DMS 273 treated with DMSO at 0.1 percent for 48 hours (cell line): ENCODE data around the gene AVP.

Experiments used
- DNase-seq: peaks from one replicate; lab custom pipeline; 2025; lab: John Stamatoyannopoulos, UW

Gene AVP

DNA sequence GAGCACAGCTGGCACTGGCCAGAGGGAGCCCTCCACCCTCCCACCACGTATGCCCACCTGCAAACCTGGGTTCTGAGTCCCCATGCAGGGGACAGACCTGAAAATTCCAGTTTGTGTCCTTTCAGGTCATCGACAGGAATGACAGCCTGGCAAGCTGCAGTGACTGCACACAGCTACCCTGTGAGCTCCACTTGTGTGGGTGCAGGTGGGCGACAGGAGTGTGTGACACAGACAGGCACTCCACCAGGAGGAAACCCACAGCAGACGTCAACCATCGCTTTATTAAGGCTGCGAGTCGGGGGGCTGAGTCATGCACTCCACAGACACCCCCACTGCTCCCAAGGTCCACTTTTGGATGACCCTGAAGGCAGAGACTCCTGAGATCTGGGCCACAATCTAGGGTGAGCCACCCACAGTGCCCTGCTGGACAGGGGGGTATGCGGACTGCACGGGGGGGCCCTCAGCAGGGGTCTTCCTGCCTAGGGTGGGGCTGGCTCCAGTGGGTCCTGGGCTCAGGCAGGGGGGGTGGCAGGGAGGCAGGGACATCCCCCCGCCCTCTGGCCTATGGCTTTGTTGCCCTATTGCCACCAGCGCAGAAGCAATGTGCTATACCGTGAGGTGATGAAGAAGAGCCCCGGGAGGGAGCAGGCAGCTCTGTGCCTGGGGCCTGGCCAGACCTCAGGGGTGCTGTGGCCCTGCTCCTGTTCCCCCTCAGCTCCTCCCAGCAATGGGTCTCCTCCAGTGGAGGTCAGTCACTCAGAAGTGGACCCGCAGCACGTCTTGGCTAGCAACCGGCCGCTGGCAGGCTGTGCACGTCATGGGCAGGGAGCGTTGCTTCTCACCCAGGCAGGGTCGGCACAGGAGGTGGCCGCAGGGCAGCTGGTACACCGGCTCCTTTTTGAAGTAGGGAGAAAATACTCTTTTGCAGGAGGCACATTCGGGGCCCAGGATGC is 25.1 kb upstream of the AVP start:
- no peak for DNase-seq

GRCh38 chr20:3107464-3108025 is 23.0 kb upstream of the AVP start:
- DNase-seq, result no peak

DNA sequence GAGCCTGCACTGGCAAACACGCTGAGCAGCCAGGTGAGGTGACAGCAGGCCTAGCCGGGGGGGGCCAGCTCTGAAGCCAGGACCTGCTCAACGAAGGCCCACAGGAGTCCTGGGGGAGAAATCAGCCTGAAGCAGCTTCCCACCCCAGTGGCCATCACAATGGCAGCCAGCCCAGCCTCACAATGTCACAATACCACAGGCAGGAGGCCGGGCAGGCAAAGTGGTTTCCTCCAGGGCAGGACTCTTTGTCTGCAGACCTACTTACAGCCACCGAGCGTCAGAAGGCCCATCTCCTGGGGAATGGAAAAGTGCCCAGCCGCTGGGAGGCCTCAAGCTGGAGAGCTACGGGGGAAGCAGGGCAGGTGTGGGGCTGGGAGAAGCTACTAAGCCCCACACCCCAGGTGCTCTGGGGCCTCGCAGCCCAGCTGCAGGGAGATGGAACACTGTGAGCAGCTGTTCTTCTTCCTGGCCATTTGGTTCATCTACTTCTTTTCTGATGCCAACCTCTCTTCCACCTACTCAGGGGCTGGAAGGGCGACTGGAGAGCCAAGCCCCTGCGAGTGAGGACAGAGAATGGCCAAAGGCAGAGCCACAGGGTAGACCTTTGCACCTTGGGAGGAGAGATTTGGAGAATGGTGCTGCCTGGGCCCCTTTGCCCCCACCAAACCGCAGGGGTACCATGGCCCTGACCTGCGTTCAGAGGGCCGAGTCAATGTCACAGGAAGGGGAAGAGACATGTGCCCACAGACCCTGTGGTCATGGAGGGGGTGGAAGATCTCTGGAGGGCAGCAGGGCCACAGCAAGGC is 22.3 kb upstream of the AVP start:
- DNase-seq, result no peak

DNA sequence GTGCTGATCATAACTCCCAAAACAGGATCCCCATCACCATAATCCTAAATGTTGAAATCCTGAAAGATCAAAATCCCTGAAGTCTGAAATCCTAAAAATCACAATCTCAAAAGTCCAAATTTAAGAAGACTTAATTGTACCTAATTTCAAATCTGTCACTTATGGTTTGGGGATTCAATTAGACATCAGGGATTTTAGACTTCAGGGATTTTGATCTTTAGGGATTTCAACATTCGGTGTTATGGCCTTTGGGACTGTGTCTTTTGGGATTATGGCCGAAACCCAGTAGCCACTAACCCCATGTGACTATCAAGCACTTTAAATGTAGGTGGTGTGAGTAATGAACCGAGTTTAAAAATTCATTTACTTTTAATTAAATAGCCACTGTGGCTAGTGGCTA is 21.7 kb upstream of the AVP start:
- no peak for DNase-seq

GRCh38 chr20:3105256-3106137 is 21.0 kb upstream of the AVP start:
- DNase-seq, result no peak

DNA sequence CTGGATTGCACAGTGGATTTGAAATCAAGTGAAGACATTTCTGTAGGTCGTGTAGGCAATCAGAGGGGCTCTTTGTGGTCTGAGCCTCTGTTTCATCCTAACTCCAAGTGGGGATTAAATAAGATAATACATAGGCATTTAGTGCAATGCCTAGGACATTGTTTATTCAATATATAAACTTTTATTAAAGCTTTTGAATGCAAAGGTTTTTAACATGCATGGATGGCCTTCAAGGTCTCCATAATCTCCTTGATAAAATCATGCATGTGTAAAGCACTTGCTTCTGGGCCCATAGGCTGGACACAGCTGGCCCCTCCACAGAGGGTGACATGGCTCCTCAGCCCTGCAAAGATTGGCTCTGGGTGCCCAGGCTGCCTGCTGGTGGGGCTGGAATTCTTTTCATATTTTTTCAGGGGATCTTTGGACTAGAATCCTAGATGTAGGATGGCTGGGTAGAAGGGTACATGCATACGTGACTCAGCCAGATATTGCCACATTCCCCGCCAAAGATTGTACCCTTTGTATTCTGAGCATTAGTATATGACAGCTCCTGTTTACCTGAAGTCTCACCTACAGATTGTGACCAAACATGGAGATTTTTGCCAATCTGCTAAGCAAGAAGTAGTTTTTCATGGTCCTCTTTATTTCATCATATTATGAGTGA is 19.0 kb upstream of the AVP start:
- DNase-seq, result no peak

- DNase-seq, result no peak
Measured at GRCh38 chr20:3102575-3103368, 18.2 kb upstream of the AVP start.

GRCh38 chr20:3101737-3102574 is 17.4 kb upstream of the AVP start:
- no peak for DNase-seq

DNA sequence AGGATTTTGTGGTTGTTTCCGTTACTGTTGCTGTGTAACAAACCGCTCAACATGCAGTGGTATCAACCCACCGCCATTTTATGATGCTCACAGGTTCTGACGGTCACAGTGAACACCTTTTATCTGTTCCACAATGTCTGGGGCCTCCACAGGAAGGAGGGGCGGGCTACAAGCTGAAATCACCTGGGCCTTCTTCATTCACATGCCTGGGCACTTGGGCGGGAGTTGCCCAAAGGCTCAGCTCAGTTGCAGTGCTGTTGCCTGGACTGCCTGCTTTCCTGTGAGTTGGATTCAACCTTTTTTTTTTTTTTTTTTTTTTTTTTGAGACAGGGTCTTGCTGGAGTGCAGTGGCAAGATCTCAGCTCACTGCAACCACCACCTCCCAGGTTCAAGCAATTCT is 16.7 kb upstream of the AVP start:
- DNase-seq, result no peak

- no peak for DNase-seq
Measured at GRCh38 chr20:3100480-3100879, 16.0 kb upstream of the AVP start.

DNA sequence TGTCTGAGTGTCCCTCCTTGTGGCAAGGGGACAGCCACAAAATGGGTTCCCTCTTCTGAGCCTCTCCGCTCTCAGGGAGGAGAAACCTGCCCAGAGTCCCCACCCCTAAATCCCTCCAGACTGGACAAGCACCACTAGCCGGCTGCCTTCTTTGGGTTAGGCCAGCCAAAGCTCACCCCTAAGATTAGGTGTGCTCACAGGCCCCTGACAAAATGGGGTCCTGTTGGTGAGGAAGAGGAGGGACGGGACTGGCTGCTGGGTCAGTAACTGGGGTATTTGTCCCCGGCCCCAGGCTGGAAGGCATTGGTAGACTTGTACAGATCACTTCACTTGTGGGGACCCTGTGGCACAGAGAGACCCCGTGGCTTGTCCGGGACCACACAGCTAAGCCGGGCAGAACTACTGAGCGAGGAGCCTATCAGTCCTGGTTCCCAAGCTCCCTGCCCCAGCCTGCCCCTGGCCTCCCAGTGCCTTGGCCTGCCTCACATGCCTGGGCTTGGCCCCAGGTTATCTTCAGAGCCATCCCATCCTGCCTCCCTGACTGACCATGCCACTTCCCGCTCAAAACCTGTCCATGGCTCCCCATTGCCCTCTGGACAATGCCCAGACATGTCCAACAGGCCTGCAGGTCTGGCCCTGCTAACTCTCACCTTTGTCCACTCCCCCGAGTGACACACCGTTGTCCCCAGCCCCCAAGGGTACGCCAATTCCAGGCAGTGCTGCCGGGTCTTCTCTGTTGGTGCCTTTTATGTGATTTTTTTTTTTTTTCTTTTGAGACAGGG is 10.5 kb upstream of the AVP start:
- no peak for DNase-seq

DNA sequence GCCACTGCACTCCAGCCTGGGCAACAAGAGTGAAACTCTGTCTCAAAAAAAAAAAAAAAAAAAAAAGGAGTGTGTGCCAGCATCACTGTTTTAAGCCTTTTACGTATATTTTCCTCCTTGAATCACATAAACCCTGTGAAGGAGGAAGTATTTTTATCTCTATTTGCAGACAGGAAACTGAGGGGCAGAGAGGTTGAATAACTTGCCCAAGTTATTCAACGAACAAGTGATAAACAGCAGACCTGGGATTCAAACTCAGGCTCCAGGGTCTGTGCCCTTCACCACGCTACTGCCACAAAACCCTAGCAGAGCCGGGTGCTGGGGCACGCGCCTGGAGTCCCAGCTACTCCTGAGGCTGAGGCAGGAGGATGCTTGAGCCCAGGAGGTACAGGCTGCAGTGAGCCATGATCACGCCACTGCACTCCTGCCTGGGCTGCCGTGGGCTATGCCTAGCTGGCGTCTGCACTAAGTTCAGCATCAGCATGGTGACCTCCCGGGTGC is 9.4 kb upstream of the AVP start:
- DNase-seq, result no peak

DNA sequence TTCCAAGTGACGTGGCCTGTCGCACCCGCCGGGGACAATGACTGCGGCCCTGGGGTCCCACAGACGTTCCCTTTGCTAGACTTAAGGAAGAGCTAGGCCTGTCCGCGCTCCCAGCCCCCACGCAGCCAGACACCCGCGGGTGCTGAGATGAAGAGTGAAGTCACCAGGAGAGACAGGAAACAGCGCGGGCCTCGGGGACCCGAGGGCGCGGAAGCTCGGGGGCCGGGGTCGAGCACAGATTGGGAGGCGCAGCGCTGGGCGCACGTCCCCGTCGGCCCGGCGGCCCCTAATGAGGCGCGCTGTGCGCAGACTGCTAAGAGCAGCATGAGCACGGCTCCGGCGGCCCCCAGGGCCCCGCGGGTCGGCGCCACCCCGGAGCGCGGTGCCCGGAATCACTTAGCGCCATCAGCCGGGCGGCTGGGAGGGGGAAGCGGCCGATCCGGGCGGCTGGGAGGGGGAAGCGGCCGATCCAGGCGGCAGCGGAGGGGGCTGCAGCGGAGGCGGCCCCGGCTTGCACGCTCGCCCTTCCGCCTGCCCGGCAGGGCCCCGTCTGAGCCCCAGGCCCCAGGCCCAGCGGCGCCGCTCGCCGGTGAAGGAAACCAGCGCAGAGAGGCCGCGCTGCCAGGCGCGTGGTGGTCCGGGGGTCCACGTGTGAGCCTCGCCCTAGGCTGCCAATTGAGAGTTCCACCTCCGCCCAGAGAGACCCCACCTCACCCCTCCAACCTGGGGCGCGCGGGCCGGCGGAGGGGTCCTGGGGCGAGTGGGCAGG is 8.3 kb upstream of the AVP start:
- DNase-seq, result no peak

DNA sequence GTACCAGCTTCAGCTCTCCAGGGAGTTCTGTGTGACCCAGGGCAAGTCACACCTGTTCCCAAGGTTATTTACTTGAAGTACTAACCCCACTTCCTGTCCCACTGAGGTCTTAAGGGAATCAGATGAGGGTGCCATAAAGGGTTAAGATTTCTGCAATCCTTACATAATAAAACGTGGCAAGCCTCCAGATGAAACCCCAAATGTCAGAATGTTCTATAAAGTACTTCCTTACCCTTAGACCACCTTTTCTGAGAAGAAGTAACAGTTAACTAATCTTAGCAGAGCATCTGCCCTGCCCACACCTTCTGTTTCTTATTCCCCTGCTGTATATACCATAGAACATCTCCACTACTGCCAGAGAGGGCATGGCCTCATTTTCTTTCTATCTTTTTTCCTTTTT is 6.0 kb upstream of the AVP start:
- DNase-seq, result no peak

DNA sequence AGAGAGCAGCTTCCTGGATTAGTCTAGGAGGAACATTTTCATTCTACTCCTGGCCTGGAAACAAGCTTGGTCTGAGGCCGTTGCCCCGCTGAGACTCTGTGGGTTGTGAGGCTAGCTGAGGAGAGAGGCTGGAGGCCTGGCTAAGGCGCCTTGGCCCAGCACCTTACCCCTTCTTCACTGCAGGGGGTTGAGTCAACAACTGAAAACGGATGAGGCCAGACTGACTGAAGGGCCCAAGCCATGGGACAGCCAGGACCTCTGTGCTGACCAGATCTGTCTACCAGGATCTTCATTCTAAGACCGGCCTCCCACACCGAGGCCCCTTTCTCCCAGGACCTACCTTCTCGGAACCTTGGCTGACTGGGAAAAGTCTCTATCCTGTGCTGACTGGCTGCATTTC is 3.5 kb upstream of the AVP start:
- DNase-seq, result no peak

DNA sequence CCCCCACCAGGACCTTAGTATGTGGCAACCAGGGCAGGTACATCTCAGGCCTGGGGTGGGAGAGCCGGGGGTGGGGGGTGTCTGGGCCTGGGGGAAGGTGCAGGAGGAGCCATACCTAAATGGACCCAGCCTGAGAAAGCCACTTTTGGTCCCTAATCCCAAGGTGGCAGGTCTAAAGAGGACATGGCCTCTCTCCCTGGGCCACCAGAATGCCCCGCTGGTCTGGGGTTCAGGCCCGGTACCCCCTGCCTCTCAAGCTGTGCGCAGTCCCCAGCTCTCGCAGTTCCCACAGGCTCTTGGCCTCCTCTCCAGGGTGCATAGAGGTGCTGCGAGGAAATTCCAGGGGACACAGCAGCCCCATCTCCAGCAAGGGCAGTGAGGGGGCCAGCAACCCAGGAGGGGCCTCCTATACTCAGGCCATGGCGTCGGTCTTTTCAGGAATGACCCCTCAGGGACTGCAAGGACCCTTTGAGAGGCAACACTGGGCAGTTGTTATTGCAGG is 1.1 kb upstream of the AVP start:
- DNase-seq, result no peak

DNA sequence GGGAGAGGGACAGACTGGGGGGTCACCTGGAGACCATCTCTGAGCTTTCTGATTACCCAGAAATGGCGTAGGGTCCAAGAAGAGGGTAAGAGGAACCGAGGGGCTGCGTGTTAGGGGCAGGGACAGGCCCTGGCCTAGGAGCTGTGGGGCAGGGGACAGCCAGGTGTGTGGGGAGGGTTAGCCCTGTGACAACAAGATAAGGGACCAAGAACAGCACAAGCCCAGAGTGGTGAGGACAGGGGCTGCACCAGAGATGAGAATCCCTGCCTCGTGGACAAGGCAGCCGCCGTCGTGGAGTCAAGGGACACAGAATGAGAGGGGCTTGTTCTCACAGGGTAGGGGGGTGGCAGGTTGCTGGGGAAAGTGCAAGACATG is 449 bp upstream of the AVP start:
- no peak for DNase-seq
